ENCODE results near the gene POLR2C. TPM values are rescaled to one million over a fixed set of nuclear protein-coding genes. Genes with fewer than 3 reads are reported as not detected.

Gene POLR2C
- total RNA-seq, 1 donor from 2014 or later, result 47.6 TPM

GRCh38 chr16:57502048-57502775, 39.7 kb downstream of the POLR2C start:
- no peak for DNase-seq
- TF ChIP-seq, protein P1, sequence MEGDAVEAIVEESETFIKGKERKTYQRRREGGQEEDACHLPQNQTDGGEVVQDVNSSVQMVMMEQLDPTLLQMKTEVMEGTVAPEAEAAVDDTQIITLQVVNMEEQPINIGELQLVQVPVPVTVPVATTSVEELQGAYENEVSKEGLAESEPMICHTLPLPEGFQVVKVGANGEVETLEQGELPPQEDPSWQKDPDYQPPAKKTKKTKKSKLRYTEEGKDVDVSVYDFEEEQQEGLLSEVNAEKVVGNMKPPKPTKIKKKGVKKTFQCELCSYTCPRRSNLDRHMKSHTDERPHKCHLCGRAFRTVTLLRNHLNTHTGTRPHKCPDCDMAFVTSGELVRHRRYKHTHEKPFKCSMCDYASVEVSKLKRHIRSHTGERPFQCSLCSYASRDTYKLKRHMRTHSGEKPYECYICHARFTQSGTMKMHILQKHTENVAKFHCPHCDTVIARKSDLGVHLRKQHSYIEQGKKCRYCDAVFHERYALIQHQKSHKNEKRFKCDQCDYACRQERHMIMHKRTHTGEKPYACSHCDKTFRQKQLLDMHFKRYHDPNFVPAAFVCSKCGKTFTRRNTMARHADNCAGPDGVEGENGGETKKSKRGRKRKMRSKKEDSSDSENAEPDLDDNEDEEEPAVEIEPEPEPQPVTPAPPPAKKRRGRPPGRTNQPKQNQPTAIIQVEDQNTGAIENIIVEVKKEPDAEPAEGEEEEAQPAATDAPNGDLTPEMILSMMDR (IDR thresholded peaks at IDR 0.05; ENCODE audit: borderline replicate concordance), result no peak
- H3K36me3 ChIP-seq, result no peaks in the 10 kb centered on the region

GRCh38 chr16:57503366-57503765, 40.9 kb downstream of the POLR2C start:
- H3K27me3 ChIP-seq (ENCODE audit: low read depth), result no peaks in the 10 kb centered on the region
- H3K4me3 ChIP-seq, result no peak overlapping the region
- DNase-seq, result no peak
- no peak overlapping the region for H3K27ac ChIP-seq (replicated peaks)
- H3K36me3 ChIP-seq, result no peaks in the 10 kb centered on the region
- TF ChIP-seq, protein P1 (IDR thresholded peaks at IDR 0.05; ENCODE audit: borderline replicate concordance), result no peak
- H3K4me1 ChIP-seq, result no peaks in the 10 kb centered on the region
- intact Hi-C loops (cut with micrococcal nuclease), result no loop called here
- no peaks in the 10 kb centered on the region for H3K9me3 ChIP-seq (replicated peaks)

More at GRCh38 chr16:57502048-57502775, 39.7 kb downstream of the POLR2C start:
- Histone ChIP-seq H3K9me3 (replicated peaks) (no peaks in the 10 kb centered on the region), H3K4me3 (no peak overlapping the region), H3K27me3 (ENCODE audit: low read depth) (no peaks in the 10 kb centered on the region), H3K4me1 (no peaks in the 10 kb centered on the region), H3K27ac (replicated peaks) (no peak overlapping the region)
- intact Hi-C loops (cut with micrococcal nuclease), result no loop called here

- Histone ChIP-seq H3K9me3 (replicated peaks) (no peaks in the 10 kb centered on the region), H3K4me1 (no peaks in the 10 kb centered on the region), H3K36me3 (no peaks in the 10 kb centered on the region), H3K27ac (replicated peaks) (no peak overlapping the region), H3K27me3 (ENCODE audit: low read depth) (no peaks in the 10 kb centered on the region), H3K4me3 (no peak overlapping the region)
- TF ChIP-seq, protein P1 (IDR thresholded peaks at IDR 0.05; ENCODE audit: borderline replicate concordance), result no peak
- no peak for DNase-seq
- intact Hi-C loops (cut with micrococcal nuclease), result no loop called here
Measured at GRCh38 chr16:57504001-57504400, 41.5 kb downstream of the POLR2C start.

DNA sequence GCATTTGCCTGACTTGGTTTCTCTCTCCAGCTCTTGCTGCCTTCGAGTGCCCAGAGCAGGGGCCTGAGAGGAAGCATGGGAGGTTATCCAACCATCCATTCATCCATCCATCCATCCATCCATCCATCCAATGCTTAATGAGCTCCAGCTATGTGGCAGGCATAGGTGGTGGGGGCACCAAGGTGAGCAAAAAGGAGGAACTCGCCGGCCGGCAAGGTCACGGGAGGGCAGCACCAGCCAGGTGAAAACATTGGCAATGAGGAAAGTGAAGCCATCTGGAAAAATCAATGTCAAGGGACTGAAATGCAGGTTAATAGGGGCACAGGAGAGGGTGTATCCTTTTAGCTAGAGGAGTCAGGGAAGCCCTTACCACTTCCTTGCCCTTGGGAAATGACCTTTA, 42.0 kb downstream of the POLR2C start:
- intact Hi-C loops (cut with micrococcal nuclease), result no loop called here
- no peaks in the 10 kb centered on the region for H3K27me3 ChIP-seq (ENCODE audit: low read depth)
- TF ChIP-seq, protein P1 (IDR thresholded peaks at IDR 0.05; ENCODE audit: borderline replicate concordance), result no peak
- no peak overlapping the region for H3K4me3 ChIP-seq
- DNase-seq, result no peak
- H3K27ac ChIP-seq (replicated peaks), result no peak overlapping the region
- H3K4me1 ChIP-seq, result no peaks in the 10 kb centered on the region
- no peaks in the 10 kb centered on the region for H3K9me3 ChIP-seq (replicated peaks)
- no peaks in the 10 kb centered on the region for H3K36me3 ChIP-seq

DNA sequence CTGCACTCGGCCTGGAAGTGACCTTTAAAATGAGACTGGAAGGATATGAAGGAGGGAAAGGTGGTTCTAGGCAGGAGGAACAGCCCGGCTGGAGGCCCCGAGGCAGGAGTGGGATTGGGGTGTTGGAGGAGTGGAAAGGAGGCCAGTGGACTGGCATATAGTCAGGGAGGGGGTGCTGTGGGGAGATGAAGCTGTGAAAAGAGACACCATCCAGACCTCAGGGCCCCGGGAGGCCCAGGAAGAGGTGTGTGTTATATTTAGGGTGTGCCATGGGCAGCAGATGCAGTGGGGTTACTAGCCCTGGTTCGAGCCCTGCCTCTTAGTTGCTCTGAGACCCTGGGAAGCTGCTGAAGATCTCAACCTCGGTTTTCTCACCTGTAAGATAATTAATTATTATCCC, 42.7 kb downstream of the POLR2C start:
- Histone ChIP-seq H3K4me1 (no peaks in the 10 kb centered on the region), H3K9me3 (replicated peaks) (no peaks in the 10 kb centered on the region), H3K36me3 (no peaks in the 10 kb centered on the region), H3K4me3 (no peak overlapping the region), H3K27ac (replicated peaks) (no peak overlapping the region), H3K27me3 (ENCODE audit: low read depth) (no peaks in the 10 kb centered on the region)
- intact Hi-C loops (cut with micrococcal nuclease), result no loop called here
- no peak for DNase-seq
- TF ChIP-seq, protein P1 (IDR thresholded peaks at IDR 0.05; ENCODE audit: borderline replicate concordance), result no peak

All from left ventricle myocardium inferior (tissue), 1 donor.